OCI-LY1 (cell line): Measurements from ENCODE around the gene ZNF768.
"Not testable (repeated sequence)": the region's sequence is repeated elsewhere in the genome, so short reads cannot be mapped to it uniquely, and the experiment has no call there.

Source experiments
- H2AFZ ChIP-seq: fragments of 200-600 bp; sonication (generic), shearing (Covaris generic); 2 replicates; pipeline ENCODE4 v1.6.0; 2014; ENCODE audit warnings: antibody characterized with exemption, mild to moderate bottlenecking, low read length
- H3F3A ChIP-seq: fragments of 200-600 bp; sonication (generic), shearing (Covaris generic); 2 replicates; pipeline ENCODE4 v1.6.0; 2014; ENCODE audit warnings: mild to moderate bottlenecking, antibody characterized with exemption, low read length, moderate library complexity; ENCODE audit not compliant: insufficient read depth
- H3K27ac ChIP-seq: fragments of 200-600 bp; sonication (generic); 2 replicates; pipeline ENCODE4 v1.5.1; 2014; ENCODE audit warnings: low read length, mixed run types, mild to moderate bottlenecking, low read depth; ENCODE audit not compliant: poor library complexity, severe bottlenecking
- H3K27me3 ChIP-seq: fragments of 200-600 bp; sonication (generic); 2 replicates; pipeline ENCODE4 v1.6.0; 2014; ENCODE audit warnings: antibody characterized with exemption, mild to moderate bottlenecking, low read length, moderate library complexity; ENCODE audit not compliant: insufficient read depth
- H3K36me3 ChIP-seq: fragments of 200-600 bp; sonication (generic); 2 replicates; pipeline ENCODE4 v1.6.1; 2014; ENCODE audit warnings: mild to moderate bottlenecking, antibody characterized with exemption, low read length, moderate library complexity, mixed read lengths; ENCODE audit not compliant: insufficient read depth
- H3K4me1 ChIP-seq: fragments of 200-600 bp; sonication (generic); 2 replicates; pipeline ENCODE4 v1.5.1; 2014; ENCODE audit warnings: mild to moderate bottlenecking, low read length, moderate library complexity; ENCODE audit not compliant: insufficient read depth, severe bottlenecking
- H3K4me2 ChIP-seq: fragments of 200-600 bp; sonication (generic), shearing (Covaris generic); 2 replicates; pipeline ENCODE4 v1.6.1; 2014; ENCODE audit warnings: low read length
- H3K4me3 ChIP-seq: fragments of 200-600 bp; sonication (generic); 2 replicates; pipeline ENCODE4 v1.5.1; 2014; ENCODE audit warnings: low read length, low read depth, mild to moderate bottlenecking, mixed read lengths; ENCODE audit not compliant: poor library complexity, severe bottlenecking
- H3K79me2 ChIP-seq: fragments of 200-600 bp; shearing (Covaris generic); 2 replicates; pipeline ENCODE4 v1.6.1; 2016; ENCODE audit warnings: mixed run types, low read length, mixed read lengths; ENCODE audit not compliant: insufficient read depth
- H3K9ac ChIP-seq: fragments of 200-600 bp; sonication (generic), shearing (Covaris generic); 2 replicates; pipeline ENCODE4 v1.6.1; 2014; ENCODE audit warnings: mild to moderate bottlenecking, low read length, mixed read lengths
- H3K9me2 ChIP-seq: fragments of 200-600 bp; sonication (generic), shearing (Covaris generic); 2 replicates; pipeline ENCODE4 v1.6.1; 2014; ENCODE audit warnings: low read depth, mild to moderate bottlenecking, low read length, mixed read lengths
- H3K9me3 ChIP-seq: fragments of 200-600 bp; shearing (Covaris generic); 2 replicates; pipeline ENCODE4 v1.6.1; 2014; ENCODE audit warnings: low read length, mixed read lengths
- H4K20me1 ChIP-seq: fragments of 200-600 bp; sonication (generic), shearing (Covaris generic); 2 replicates; pipeline ENCODE4 v1.6.0; 2016; ENCODE audit warnings: mild to moderate bottlenecking, low read length; ENCODE audit not compliant: insufficient read depth
- EZH2 ChIP-seq: fragments of 200-600 bp; sonication (generic), shearing (Covaris generic); IDR thresholded peaks from 2 replicates; pipeline ENCODE4 v1.8.0; 2017; ENCODE audit warnings: borderline replicate concordance, mixed run types, mild to moderate bottlenecking, antibody characterized with exemption, low read length, moderate library complexity, mixed read lengths
- TF ChIP-seq, protein P1 (sequence below): fragments of 200-600 bp; sonication (generic), shearing (Covaris generic); IDR thresholded peaks from 2 replicates; pipeline ENCODE4 v1.5.1; 2017; ENCODE audit warnings: mild to moderate bottlenecking, antibody characterized with exemption, low read length, moderate library complexity, mixed read lengths

Gene ZNF768

GRCh38 chr16:30539000-30539964 lies 12.9 kb upstream of the ZNF768 start:
- Histone ChIP-seq H3K27me3 (no peaks in the 10 kb centered on the region), H3K9ac (no peak overlapping the region), H3K9me3 (no peaks in the 10 kb centered on the region), H3K4me3 (no peak overlapping the region), H3F3A (no peaks in the 10 kb centered on the region), H2AFZ (no peak overlapping the region), H3K4me1 (peaks cover 18% of the 10 kb centered on the region), H3K36me3 (no peaks in the 10 kb centered on the region), H3K4me2 (no peak overlapping the region), H3K27ac (no peak overlapping the region), H3K9me2 (no peaks in the 10 kb centered on the region), H3K79me2 (no peaks in the 10 kb centered on the region), H4K20me1 (no peaks in the 10 kb centered on the region)
- TF ChIP-seq, protein P1, sequence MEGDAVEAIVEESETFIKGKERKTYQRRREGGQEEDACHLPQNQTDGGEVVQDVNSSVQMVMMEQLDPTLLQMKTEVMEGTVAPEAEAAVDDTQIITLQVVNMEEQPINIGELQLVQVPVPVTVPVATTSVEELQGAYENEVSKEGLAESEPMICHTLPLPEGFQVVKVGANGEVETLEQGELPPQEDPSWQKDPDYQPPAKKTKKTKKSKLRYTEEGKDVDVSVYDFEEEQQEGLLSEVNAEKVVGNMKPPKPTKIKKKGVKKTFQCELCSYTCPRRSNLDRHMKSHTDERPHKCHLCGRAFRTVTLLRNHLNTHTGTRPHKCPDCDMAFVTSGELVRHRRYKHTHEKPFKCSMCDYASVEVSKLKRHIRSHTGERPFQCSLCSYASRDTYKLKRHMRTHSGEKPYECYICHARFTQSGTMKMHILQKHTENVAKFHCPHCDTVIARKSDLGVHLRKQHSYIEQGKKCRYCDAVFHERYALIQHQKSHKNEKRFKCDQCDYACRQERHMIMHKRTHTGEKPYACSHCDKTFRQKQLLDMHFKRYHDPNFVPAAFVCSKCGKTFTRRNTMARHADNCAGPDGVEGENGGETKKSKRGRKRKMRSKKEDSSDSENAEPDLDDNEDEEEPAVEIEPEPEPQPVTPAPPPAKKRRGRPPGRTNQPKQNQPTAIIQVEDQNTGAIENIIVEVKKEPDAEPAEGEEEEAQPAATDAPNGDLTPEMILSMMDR: no peak
- no peak for TF ChIP-seq EZH2

- peak overlapping the region; percentile 83 for H3K27ac ChIP-seq
- H2AFZ ChIP-seq, H3K9me2 ChIP-seq, H4K20me1 ChIP-seq, H3K27me3 ChIP-seq, H3K36me3 ChIP-seq, H3K9me3 ChIP-seq, H3F3A ChIP-seq, H3K79me2 ChIP-seq: not testable (repeated sequence)
- peak overlapping the region; percentile 88 for H3K4me2 ChIP-seq
- peak overlapping the region; percentile 73 for H3K4me3 ChIP-seq
- peaks cover 23% of the 10 kb centered on the region for H3K4me1 ChIP-seq
- peak overlapping the region; percentile 94 for H3K9ac ChIP-seq
Measured at GRCh38 chr16:30536391-30537024, 10.1 kb upstream of the ZNF768 start.

DNA sequence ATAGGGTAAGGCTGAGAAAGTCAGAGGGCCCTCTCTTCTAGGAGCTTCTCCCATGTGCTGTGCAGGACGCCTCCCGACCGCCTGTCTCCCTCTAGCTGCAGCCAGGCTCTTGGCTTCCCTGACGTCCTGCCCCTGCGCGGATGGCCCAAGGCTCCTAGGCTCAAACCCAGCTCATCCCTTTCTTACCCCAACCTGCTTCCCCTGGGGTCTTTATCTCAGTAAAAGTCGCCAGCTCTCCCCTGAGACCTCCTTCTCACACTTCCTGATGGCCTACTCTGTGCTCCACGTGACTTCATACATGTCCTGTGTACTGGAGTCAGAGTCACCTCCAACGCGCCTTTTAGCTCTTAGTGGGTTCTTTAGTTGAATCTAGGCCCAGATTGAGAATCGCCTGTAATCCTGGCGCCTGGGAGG lies 9.4 kb upstream of the ZNF768 start:
- Histone ChIP-seq H2AFZ (no peak overlapping the region), H3F3A (no peaks in the 10 kb centered on the region), H3K4me1 (peaks cover 25% of the 10 kb centered on the region), H3K9ac (peak overlapping the region; percentile 94), H4K20me1 (no peaks in the 10 kb centered on the region), H3K4me2 (peak overlapping the region; percentile 88), H3K36me3 (peaks cover 13% of the 10 kb centered on the region), H3K4me3 (peak overlapping the region; percentile 73), H3K9me2 (no peaks in the 10 kb centered on the region), H3K27ac (peak overlapping the region; percentile 83), H3K79me2 (no peaks in the 10 kb centered on the region), H3K9me3 (no peaks in the 10 kb centered on the region), H3K27me3 (no peaks in the 10 kb centered on the region)
- no peak for TF ChIP-seq EZH2
- TF ChIP-seq, protein P1: peak; percentile 56
